ENCODE results near the gene KCNQ1OT1. TPM values are rescaled to one million over a fixed set of nuclear protein-coding genes. Genes with fewer than 3 reads are reported as not detected.

Gene KCNQ1OT1
- total and polyA plus RNA-seq, 9 of the 15 experiments (the other 6 are each of a cell fraction or from before 2014, with no cell fraction given): 0.04 to 2.3 (median 0.74) TPM

DNA sequence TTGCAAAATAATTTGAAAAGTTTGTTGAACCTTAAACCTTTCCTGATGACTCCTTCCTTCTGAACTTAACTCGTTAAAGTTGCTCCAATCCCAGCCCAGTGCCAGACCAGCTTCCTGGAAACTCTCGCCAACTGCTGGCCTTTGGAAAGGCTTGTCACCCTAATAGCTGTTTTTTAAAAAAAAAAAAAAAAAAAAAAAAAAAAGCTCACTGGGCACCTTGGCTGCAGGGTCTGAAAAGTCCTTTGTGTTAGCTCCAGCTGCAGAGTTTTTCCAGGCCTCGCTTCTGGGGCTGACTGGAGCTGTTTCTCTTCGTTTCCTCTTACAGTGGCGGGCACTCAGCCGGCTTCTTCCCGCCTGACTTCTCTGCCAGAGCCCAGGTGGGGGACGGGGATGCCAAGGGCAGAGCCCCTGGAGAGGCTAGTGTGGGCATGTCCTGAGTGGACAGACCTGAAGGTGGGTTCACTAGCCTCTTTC lies 25.1 kb downstream of the KCNQ1OT1 start:
- POLR2A ChIA-PET: interaction anchor here (0.6 kb wide), 1 partner anchor 9 kb away, joined by 4 read pairs; no protein-coding TSS in a partner anchor
- peaks cover 48% of the 10 kb centered on the region for H3K36me3 ChIP-seq (ENCODE audit: control insufficient read depth, insufficient read depth, low read length)

More for the DNA sequence above, 25.1 kb downstream of the KCNQ1OT1 start:
- Histone ChIP-seq H3K4me3 (no peak overlapping the region), H3K27ac (ENCODE audit: extremely low read depth, low read depth, low read length) (no peak overlapping the region), H3K9me1 (ENCODE audit: control insufficient read depth, insufficient read depth, low read length) (peaks cover 4% of the 10 kb centered on the region), H3K9ac (ENCODE audit: insufficient read depth in 1 of 2, low read depth in 2 of 2, low read length in 2 of 2) (no peak overlapping the region), H2AFZ (ENCODE audit: low read depth, low read length) (no peak overlapping the region), H3K4me2 (ENCODE audit: insufficient read depth, low read length) (no peak overlapping the region), H3K27me3 (ENCODE audit: control insufficient read depth in 2 of 2, insufficient read depth in 2 of 2, low read length in 2 of 2) (no peaks in the 10 kb centered on the region), H3K4me1 (replicated peaks in 1 of 2; ENCODE audit: control insufficient read depth in 2 of 2, insufficient read depth in 2 of 2, low read length in 2 of 2) (peaks cover 0 to 8% of the 10 kb centered on the region in 2 experiments; a peak in 1 of 5 replicates), H4K20me1 (replicated peaks; ENCODE audit: control insufficient read depth, insufficient read depth, low read length) (peaks cover 9% of the 10 kb centered on the region; the same call in 1 of the 2 replicates), H3K9me3 (replicated peaks; ENCODE audit: control insufficient read depth, insufficient read depth, low read depth, low read length) (no peaks in the 10 kb centered on the region), H3K79me2 (ENCODE audit: control insufficient read depth, insufficient read depth, low read length) (peaks cover 49% of the 10 kb centered on the region)
- BruUV-seq (replicated peaks): no TSS peak
- in situ Hi-C loops (cut with MboI) (no loop called here), intact Hi-C loops (cut with micrococcal nuclease) (no loop called here)
- no peak for FAIRE-seq
- DNase-seq (ENCODE audit: extremely low read depth in 1 of 4, low spot score in 3 of 4): no peak
- TF ChIP-seq ZNF124 (CRISPR knock-in tag; IDR thresholded peaks at IDR 0.05): no peak
- no peak for TF ChIP-seq RBM17 (IDR thresholded peaks at IDR 0.05; ENCODE audit: borderline replicate concordance, low read depth, low read length)
- no peak for TF ChIP-seq ZNF224 (CRISPR knock-in tag; IDR thresholded peaks at IDR 0.05)
- no peak for TF ChIP-seq PURB (CRISPR knock-in tag; IDR thresholded peaks at IDR 0.05; ENCODE audit: low read depth)
- TF ChIP-seq KDM5B (IDR thresholded peaks at IDR 0.05; ENCODE audit: insufficient replicate concordance, low read depth, low read length): no peak
- TF ChIP-seq MCM5 (IDR thresholded peaks at IDR 0.05; ENCODE audit: low read depth): no peak
- TF ChIP-seq L3MBTL2 (IDR thresholded peaks at IDR 0.05): no peak
- TF ChIP-seq, protein P1, sequence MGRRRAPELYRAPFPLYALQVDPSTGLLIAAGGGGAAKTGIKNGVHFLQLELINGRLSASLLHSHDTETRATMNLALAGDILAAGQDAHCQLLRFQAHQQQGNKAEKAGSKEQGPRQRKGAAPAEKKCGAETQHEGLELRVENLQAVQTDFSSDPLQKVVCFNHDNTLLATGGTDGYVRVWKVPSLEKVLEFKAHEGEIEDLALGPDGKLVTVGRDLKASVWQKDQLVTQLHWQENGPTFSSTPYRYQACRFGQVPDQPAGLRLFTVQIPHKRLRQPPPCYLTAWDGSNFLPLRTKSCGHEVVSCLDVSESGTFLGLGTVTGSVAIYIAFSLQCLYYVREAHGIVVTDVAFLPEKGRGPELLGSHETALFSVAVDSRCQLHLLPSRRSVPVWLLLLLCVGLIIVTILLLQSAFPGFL (CRISPR knock-in tag; IDR thresholded peaks at IDR 0.05): no peak
- TF ChIP-seq BCL6 (CRISPR knock-in tag; IDR thresholded peaks at IDR 0.05): no peak
- TF ChIP-seq, protein P2, sequence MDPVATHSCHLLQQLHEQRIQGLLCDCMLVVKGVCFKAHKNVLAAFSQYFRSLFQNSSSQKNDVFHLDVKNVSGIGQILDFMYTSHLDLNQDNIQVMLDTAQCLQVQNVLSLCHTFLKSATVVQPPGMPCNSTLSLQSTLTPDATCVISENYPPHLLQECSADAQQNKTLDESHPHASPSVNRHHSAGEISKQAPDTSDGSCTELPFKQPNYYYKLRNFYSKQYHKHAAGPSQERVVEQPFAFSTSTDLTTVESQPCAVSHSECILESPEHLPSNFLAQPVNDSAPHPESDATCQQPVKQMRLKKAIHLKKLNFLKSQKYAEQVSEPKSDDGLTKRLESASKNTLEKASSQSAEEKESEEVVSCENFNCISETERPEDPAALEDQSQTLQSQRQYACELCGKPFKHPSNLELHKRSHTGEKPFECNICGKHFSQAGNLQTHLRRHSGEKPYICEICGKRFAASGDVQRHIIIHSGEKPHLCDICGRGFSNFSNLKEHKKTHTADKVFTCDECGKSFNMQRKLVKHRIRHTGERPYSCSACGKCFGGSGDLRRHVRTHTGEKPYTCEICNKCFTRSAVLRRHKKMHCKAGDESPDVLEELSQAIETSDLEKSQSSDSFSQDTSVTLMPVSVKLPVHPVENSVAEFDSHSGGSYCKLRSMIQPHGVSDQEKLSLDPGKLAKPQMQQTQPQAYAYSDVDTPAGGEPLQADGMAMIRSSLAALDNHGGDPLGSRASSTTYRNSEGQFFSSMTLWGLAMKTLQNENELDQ (CRISPR knock-in tag; IDR thresholded peaks at IDR 0.05; ENCODE audit: borderline replicate concordance): no peak
- TF ChIP-seq STAT5B (CRISPR knock-in tag; IDR thresholded peaks at IDR 0.05): no peak
- no peak for TF ChIP-seq EP300 (IDR thresholded peaks at IDR 0.05; ENCODE audit: low read length)
- TF ChIP-seq, protein P3, sequence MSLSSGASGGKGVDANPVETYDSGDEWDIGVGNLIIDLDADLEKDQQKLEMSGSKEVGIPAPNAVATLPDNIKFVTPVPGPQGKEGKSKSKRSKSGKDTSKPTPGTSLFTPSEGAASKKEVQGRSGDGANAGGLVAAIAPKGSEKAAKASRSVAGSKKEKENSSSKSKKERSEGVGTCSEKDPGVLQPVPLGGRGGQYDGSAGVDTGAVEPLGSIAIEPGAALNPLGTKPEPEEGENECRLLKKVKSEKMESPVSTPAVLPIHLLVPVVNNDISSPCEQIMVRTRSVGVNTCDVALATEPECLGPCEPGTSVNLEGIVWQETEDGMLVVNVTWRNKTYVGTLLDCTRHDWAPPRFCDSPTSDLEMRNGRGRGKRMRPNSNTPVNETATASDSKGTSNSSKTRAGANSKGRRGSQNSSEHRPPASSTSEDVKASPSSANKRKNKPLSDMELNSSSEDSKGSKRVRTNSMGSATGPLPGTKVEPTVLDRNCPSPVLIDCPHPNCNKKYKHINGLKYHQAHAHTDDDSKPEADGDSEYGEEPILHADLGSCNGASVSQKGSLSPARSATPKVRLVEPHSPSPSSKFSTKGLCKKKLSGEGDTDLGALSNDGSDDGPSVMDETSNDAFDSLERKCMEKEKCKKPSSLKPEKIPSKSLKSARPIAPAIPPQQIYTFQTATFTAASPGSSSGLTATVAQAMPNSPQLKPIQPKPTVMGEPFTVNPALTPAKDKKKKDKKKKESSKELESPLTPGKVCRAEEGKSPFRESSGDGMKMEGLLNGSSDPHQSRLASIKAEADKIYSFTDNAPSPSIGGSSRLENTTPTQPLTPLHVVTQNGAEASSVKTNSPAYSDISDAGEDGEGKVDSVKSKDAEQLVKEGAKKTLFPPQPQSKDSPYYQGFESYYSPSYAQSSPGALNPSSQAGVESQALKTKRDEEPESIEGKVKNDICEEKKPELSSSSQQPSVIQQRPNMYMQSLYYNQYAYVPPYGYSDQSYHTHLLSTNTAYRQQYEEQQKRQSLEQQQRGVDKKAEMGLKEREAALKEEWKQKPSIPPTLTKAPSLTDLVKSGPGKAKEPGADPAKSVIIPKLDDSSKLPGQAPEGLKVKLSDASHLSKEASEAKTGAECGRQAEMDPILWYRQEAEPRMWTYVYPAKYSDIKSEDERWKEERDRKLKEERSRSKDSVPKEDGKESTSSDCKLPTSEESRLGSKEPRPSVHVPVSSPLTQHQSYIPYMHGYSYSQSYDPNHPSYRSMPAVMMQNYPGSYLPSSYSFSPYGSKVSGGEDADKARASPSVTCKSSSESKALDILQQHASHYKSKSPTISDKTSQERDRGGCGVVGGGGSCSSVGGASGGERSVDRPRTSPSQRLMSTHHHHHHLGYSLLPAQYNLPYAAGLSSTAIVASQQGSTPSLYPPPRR (CRISPR knock-in tag; IDR thresholded peaks at IDR 0.05; ENCODE audit: borderline replicate concordance): no peak
- no peak for ATAC-seq
- CTCF ChIA-PET (ENCODE audit: low intra/inter-chr PET ratio): no interaction called here
- WGBS (ENCODE audit: insufficient coverage, low coverage, missing lambda C conversion rate): 70% methylated on average over 7 of the region's 8 CpGs
